Caco-2 (cell line): ENCODE results near the gene ZNF678. TPM values are rescaled to one million over a fixed set of nuclear protein-coding genes. Genes with fewer than 3 reads are reported as not detected.
"Not testable (repeated sequence)": the region's sequence is repeated elsewhere in the genome, so short reads cannot be mapped to it uniquely, and the experiment has no call there.

Source experiments
- BruUV-seq: library from RNA; stranded (reverse); fragments of 400-500 nt; replicated peaks from 2 replicates; lab custom pipeline; 2021; lab: Mats Ljungman, UMichigan
- CTCF ChIA-PET: fragments of 300-600 bp; sonication (Branson Sonifier 250); formaldehyde crosslinking; loops from one replicate; lab custom pipeline; 2022; ENCODE audit warnings: antibody characterized with exemption; lab: Charles Lee
- POLR2A ChIA-PET: fragments of 300-600 bp; sonication (Branson Sonifier 250); formaldehyde crosslinking; loops from one replicate; lab custom pipeline; 2022; ENCODE audit warnings: antibody characterized with exemption; lab: Charles Lee
- DNase-seq, 2 experiments: peaks; one replicate each; pipeline versions ENCODE4 v3.0.0 to v3.0.0-alpha.2; 2020 to 2022
- H3K27me3 ChIP-seq: replicated peaks from 2 replicates; pipeline ENCODE4 v1.6.0; 2011; ENCODE audit warnings: low read length; ENCODE audit not compliant: control insufficient read depth, insufficient read depth
- H3K36me3 ChIP-seq: 2 replicates; pipeline ENCODE4 v1.5.1; 2011; ENCODE audit warnings: low read length; ENCODE audit not compliant: control insufficient read depth, insufficient read depth
- H3K4me1 ChIP-seq: fragments of 250-450 bp; sonication (Bioruptor Pico); 2 replicates; pipeline ENCODE4 v1.5.1; 2020; ENCODE audit warnings: mild to moderate bottlenecking
- H3K4me3 ChIP-seq: 2 replicates; pipeline ENCODE4 v1.5.1; 2011; ENCODE audit warnings: low read depth, mild to moderate bottlenecking, control low read depth, low read length
- H3K9me3 ChIP-seq: fragments of 250-450 bp; sonication (Bioruptor Pico); 2 replicates; pipeline ENCODE4 v1.5.1; 2020; ENCODE audit warnings: mild to moderate bottlenecking, moderate library complexity
- H3K27ac Mint-ChIP-seq: one replicate; pipeline ENCODE4 v1.8.0; 2022; ENCODE audit warnings: mixed read lengths; ENCODE audit not compliant: unreplicated experiment
- H3K27me3 Mint-ChIP-seq: one replicate; pipeline ENCODE4 v1.8.0; 2022; ENCODE audit warnings: mixed read lengths; ENCODE audit not compliant: insufficient read depth, unreplicated experiment
- H3K36me3 Mint-ChIP-seq: one replicate; pipeline ENCODE4 v1.8.0; 2022; ENCODE audit warnings: mild to moderate bottlenecking, mixed read lengths; ENCODE audit not compliant: insufficient read depth, unreplicated experiment
- H3K4me1 Mint-ChIP-seq: one replicate; pipeline ENCODE4 v1.8.0; 2022; ENCODE audit warnings: low read depth, mixed read lengths; ENCODE audit not compliant: unreplicated experiment
- H3K4me3 Mint-ChIP-seq: one replicate; pipeline ENCODE4 v1.8.0; 2022; ENCODE audit warnings: mild to moderate bottlenecking, moderate library complexity, mixed read lengths; ENCODE audit not compliant: unreplicated experiment
- H3K9me3 Mint-ChIP-seq: one replicate; pipeline ENCODE4 v1.8.0; 2022; ENCODE audit warnings: mixed read lengths; ENCODE audit not compliant: unreplicated experiment
- CTCF ChIP-seq, 2 experiments: fragments of 200-600 bp in 1 of 2; IDR thresholded peaks; 1 replicate in 1 of 2; 2 replicates in 1 of 2; pipeline versions ENCODE4 v1.5.1 to v1.8.0; 2011 to 2022; ENCODE audit warnings: antibody characterized with exemption in 1 of 2, control low read depth in 1 of 2, inconsistent platforms in 1 of 2, low read depth in 1 of 2, low read length in 1 of 2, mild to moderate bottlenecking in 1 of 2, moderate library complexity in 1 of 2; ENCODE audit not compliant: insufficient read depth in 1 of 2, severe bottlenecking in 1 of 2, unreplicated experiment in 1 of 2
- intact Hi-C: fragments of 100-400 bp; cut with micrococcal nuclease; formaldehyde crosslinking; loops from one replicate; pipeline ENCODE4 v1.10.0; 2022; ENCODE audit not compliant: unreplicated experiment
- total RNA-seq: library from RNA; stranded (reverse); gene quantifications from 2 replicates; pipeline ENCODE4 v1.2.3, GENCODE V29; 2022

Gene ZNF678
- total RNA-seq, 1 experiment from 2014 or later: 10.7 TPM

GRCh38 chr1:227548119-227548397, 15.3 kb upstream of the ZNF678 start:
- H3K4me3 ChIP-seq: no peak overlapping the region
- no peaks in the 10 kb centered on the region for H3K27me3 ChIP-seq
- Mint-ChIP-seq H3K4me3 (no peak overlapping the region), H3K9me3 (peaks cover 27% of the 10 kb centered on the region), H3K27me3 (no peaks in the 10 kb centered on the region), H3K27ac (no peak overlapping the region), H3K36me3 (peaks cover 6% of the 10 kb centered on the region), H3K4me1 (no peaks in the 10 kb centered on the region)
- H3K36me3 ChIP-seq: no peaks in the 10 kb centered on the region
- H3K9me3 ChIP-seq: 0 out of 2 replicates have a peak, but pooled peaks cover 6% of the 10 kb centered on the region
- no TSS peak for BruUV-seq
- CTCF ChIA-PET: no interaction called here
- no peak for DNase-seq
- H3K4me1 ChIP-seq: no peaks in the 10 kb centered on the region
- POLR2A ChIA-PET: no interaction called here
- intact Hi-C loops: no loop called here
- no peak for TF ChIP-seq CTCF (IDR thresholded peaks at IDR 0.05; ENCODE audit: insufficient read depth in 1 of 2, low read depth in 1 of 2, low read length in 1 of 2, severe bottlenecking in 1 of 2, unreplicated experiment in 1 of 2)

- H3K4me1 Mint-ChIP-seq: no peaks in the 10 kb centered on the region
- Histone ChIP-seq H3K27me3 (no peaks in the 10 kb centered on the region), H3K4me1 (no peaks in the 10 kb centered on the region), H3K9me3 (0 out of 2 replicates have a peak, but pooled peaks cover 6% of the 10 kb centered on the region), H3K4me3 (no peak overlapping the region), H3K36me3 (no peaks in the 10 kb centered on the region)
- peaks cover 6% of the 10 kb centered on the region for H3K36me3 Mint-ChIP-seq
- peaks cover 28% of the 10 kb centered on the region for H3K9me3 Mint-ChIP-seq
- H3K27ac Mint-ChIP-seq: no peak overlapping the region
- CTCF ChIA-PET: no interaction called here
- intact Hi-C loops: no loop called here
- POLR2A ChIA-PET: no interaction called here
- H3K27me3 Mint-ChIP-seq: no peaks in the 10 kb centered on the region
- TF ChIP-seq CTCF (IDR thresholded peaks at IDR 0.05; ENCODE audit: insufficient read depth in 1 of 2, low read depth in 1 of 2, low read length in 1 of 2, severe bottlenecking in 1 of 2, unreplicated experiment in 1 of 2): no peak
- no TSS peak for BruUV-seq
- no peak for DNase-seq
- H3K4me3 Mint-ChIP-seq: no peak overlapping the region
These were observed 14.9 kb upstream of the ZNF678 start for GRCh38 chr1:227548448-227548847.

GRCh38 chr1:227549892-227550291, 13.5 kb upstream of the ZNF678 start:
- Histone ChIP-seq H3K27me3 (no peaks in the 10 kb centered on the region), H3K36me3 (no peaks in the 10 kb centered on the region), H3K9me3 (0 out of 2 replicates have a peak, but pooled peaks cover 6% of the 10 kb centered on the region), H3K4me3 (no peak overlapping the region), H3K4me1 (no peaks in the 10 kb centered on the region)
- H3K27me3 Mint-ChIP-seq: no peaks in the 10 kb centered on the region
- no peak overlapping the region for H3K4me3 Mint-ChIP-seq
- H3K4me1 Mint-ChIP-seq: no peaks in the 10 kb centered on the region
- POLR2A ChIA-PET: no interaction called here
- peaks cover 28% of the 10 kb centered on the region for H3K9me3 Mint-ChIP-seq
- H3K36me3 Mint-ChIP-seq: peaks cover 6% of the 10 kb centered on the region
- no peak for DNase-seq
- no peak overlapping the region for H3K27ac Mint-ChIP-seq
- intact Hi-C loops: no loop called here
- CTCF ChIA-PET: no interaction called here
- no TSS peak for BruUV-seq
- TF ChIP-seq CTCF (IDR thresholded peaks at IDR 0.05; ENCODE audit: insufficient read depth in 1 of 2, low read depth in 1 of 2, low read length in 1 of 2, severe bottlenecking in 1 of 2, unreplicated experiment in 1 of 2): no peak

GRCh38 chr1:227551881-227552280, 11.5 kb upstream of the ZNF678 start:
- not testable (repeated sequence) for H3K4me1 Mint-ChIP-seq

More at GRCh38 chr1:227551881-227552280, 11.5 kb upstream of the ZNF678 start:
- H3K4me3 ChIP-seq, H3K27ac Mint-ChIP-seq, H3K27me3 ChIP-seq, H3K4me3 Mint-ChIP-seq, H3K4me1 ChIP-seq, POLR2A ChIA-PET, H3K27me3 Mint-ChIP-seq, H3K36me3 Mint-ChIP-seq, H3K9me3 ChIP-seq, H3K36me3 ChIP-seq, DNase-seq, CTCF ChIA-PET, intact Hi-C loops, BruUV-seq: not testable (repeated sequence)
- peaks cover 28% of the 10 kb centered on the region for H3K9me3 Mint-ChIP-seq
